ENCODE measurements around the gene FOSL2.

Gene FOSL2

GRCh38 chr2:28399289-28399688 lies 6.6 kb downstream of the FOSL2 start:
- no peak for DNase-seq (ENCODE audit: low read depth)
- TF ChIP-seq CTCF (IDR thresholded peaks at IDR 0.05; ENCODE audit: low read depth, low read length, missing control alignments): no peak
- in situ Hi-C loops (cut with HindIII; ENCODE audit: low sequenced_read_pairs): no loop called here
- H3K4me3 ChIP-seq (ENCODE audit: low read depth, low read length): peak overlapping the region; percentile 97

DNA sequence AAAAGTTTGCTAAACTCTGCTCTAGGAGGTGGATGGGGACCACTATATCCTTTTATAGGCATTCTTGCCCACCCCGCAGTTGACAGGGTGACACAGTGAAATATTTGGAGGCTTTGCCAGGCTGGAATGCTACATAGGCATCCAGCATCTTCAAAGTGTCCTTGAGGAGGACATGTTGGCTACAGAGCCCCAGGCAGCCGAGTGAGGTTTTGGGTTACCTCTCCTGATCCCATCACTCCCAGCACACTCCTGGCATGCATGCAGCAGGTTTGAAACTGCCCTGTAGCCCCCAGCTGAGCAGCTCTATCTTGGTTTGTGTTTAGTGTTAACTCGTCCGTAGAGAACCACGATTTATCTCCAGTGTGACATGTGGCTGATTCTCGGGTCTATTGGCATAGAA lies 7.3 kb downstream of the FOSL2 start:
- DNase-seq (ENCODE audit: low read depth): no peak
- in situ Hi-C loops (cut with HindIII; ENCODE audit: low sequenced_read_pairs): no loop called here
- peak overlapping the region; percentile 97 for H3K4me3 ChIP-seq (ENCODE audit: low read depth, low read length)
- no peak for TF ChIP-seq CTCF (IDR thresholded peaks at IDR 0.05; ENCODE audit: low read depth, low read length, missing control alignments)

DNA sequence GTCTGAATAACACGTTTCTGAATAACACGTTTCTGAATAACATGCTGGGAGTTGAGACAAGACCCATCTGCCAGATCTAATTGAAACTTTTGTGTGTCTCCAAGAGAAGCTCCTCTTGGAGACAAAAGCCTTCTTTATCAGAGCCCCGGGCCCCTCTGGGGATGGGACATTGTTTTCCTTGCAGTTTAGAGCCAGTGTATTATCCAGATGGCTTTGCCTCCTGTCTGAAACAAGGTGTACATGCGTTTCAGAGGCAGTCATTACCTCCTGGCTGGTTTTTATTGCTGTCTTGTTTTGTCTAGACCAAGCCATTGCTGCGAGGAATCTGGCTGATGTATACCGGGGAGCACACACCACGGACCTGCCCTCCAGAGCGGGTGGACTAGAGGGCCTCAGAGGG lies 7.8 kb downstream of the FOSL2 start:
- no peak for TF ChIP-seq CTCF (IDR thresholded peaks at IDR 0.05; ENCODE audit: low read depth, low read length, missing control alignments)
- in situ Hi-C loops (cut with HindIII; ENCODE audit: low sequenced_read_pairs): no loop called here
- DNase-seq (ENCODE audit: low read depth): no peak
- peak overlapping the region; percentile 97 for H3K4me3 ChIP-seq (ENCODE audit: low read depth, low read length)

GRCh38 chr2:28400921-28401320 lies 8.3 kb downstream of the FOSL2 start:
- TF ChIP-seq CTCF (IDR thresholded peaks at IDR 0.05; ENCODE audit: low read depth, low read length, missing control alignments): no peak
- peak overlapping the region; percentile 97 for H3K4me3 ChIP-seq (ENCODE audit: low read depth, low read length)
- DNase-seq (ENCODE audit: low read depth): no peak
- in situ Hi-C loops (cut with HindIII; ENCODE audit: low sequenced_read_pairs): no loop called here

DNA sequence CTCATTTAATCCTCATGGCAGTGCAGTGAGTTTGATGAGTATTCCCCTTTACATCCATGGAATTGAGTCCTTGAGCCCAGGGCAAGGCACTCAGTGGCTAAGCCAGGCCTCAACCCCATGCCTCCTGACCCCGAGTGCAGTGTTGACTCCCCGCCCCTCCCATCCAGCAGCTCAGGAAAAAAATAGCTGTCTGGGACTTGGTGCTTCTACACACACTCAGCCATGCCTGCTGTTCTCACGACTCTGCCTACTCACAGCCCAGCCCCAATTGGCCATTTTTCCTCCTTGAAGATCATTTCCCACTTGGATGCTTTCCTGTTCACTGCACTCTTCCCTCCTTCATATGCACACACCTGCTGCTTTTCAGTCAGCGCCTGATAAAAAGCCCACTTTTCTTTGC lies 8.8 kb downstream of the FOSL2 start:
- no peak for TF ChIP-seq CTCF (IDR thresholded peaks at IDR 0.05; ENCODE audit: low read depth, low read length, missing control alignments)
- no peak overlapping the region for H3K4me3 ChIP-seq (ENCODE audit: low read depth, low read length)
- no peak for DNase-seq (ENCODE audit: low read depth)
- in situ Hi-C loops (cut with HindIII; ENCODE audit: low sequenced_read_pairs): no loop called here

DNA sequence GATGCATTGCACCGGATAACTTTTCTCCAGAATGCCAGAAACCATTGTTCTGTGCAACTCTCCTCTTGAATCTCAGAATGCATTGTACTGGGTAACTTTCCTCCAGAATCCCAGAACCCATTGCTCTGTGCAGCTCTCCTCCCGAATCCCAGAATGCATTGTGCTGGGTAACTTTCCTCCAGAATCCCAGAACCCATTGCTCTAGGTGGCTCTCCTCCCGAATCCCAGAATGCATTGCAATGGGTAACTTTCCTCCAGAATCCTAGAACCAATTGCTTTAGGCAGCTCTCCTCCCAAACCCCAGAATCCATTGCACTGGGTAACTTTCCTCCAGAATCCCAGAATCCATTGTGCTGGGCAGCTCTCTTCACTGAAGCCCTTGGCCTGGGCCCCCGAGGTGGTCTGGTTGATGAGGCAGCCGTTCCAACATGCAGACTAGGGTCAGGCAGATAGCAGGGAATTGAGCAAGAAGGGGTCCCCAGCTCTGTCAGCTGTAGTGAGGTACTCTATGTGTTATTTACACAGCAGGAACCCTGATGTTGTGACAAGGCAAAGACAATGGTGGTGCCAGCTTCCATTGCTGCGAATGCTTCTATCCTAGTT lies 9.4 kb downstream of the FOSL2 start:
- in situ Hi-C loops (cut with HindIII; ENCODE audit: low sequenced_read_pairs): no loop called here
- TF ChIP-seq CTCF (IDR thresholded peaks at IDR 0.05; ENCODE audit: low read depth, low read length, missing control alignments): no peak
- H3K4me3 ChIP-seq (ENCODE audit: low read depth, low read length): no peak overlapping the region
- no peak for DNase-seq (ENCODE audit: low read depth)
